ENCODE results near the gene SWI5.
"Not testable (repeated sequence)": the region's sequence is repeated elsewhere in the genome, so short reads cannot be mapped to it uniquely, and the experiment has no call there.

Gene SWI5

DNA sequence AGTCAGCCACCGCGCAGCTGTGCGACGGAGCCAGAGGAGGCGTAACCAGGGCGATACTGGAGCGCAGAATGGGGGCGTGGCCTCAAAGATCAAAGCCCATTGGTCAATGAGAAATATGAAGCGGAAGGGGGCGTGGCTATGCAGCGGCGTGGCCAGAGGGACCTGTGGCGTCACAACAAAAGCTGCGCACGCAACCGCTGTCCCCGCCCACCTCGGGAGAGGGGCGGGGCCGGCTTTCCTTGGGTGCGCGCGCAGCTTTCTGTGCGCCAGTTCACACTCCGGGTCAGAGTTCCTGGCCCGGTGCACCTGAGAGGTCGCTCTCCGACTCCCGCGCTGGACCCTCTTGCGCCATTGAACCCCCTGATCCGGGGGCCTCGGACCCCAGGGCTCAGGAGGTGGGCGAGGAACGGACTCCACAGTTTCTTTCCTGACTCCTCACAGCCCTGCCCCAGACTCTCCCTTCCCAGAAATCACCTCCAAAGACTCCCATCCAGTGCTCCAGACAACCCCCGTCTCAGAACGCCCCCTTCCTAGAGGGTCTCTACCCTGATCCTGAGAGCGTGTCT, at the start of gene SWI5:
TSS of gene SWI5 (plus strand) at position 269 of the 566 bp plus-strand sequence.
- H3K4me1 Mint-ChIP-seq (ENCODE audit: low read depth) = peaks cover 47% of the 10 kb centered on the region
- H3K36me3 Mint-ChIP-seq (ENCODE audit: low read depth) = peaks cover 10% of the 10 kb centered on the region
- H3K4me3 Mint-ChIP-seq = peak within 1 kb of the TSS; percentile 97
- no peaks in the 10 kb centered on the region for H3K27me3 Mint-ChIP-seq
- no peaks in the 10 kb centered on the region for H3K9me3 Mint-ChIP-seq
- peak within 1 kb of the TSS; percentile 97 for H3K27ac Mint-ChIP-seq

DNA sequence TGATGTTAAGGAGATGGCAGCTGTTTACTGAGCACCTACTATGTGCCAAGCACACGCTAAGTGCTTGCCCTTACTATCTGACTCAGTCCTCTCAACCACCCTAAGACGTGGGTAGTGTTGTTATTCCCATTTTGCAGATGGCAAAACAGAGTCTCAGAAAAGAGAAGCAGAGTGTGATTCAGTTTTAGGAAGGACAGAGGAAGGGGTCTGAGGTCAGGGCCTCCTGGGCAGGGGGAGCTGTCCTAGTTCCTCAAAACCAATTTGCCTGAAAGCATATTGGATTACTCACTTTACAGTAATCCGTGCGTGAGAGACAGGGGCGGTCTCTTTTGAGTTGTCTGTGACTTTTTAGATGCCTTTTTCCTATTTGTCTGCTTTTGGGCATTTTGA, 49.7 kb upstream of the SWI5 start:
- no peaks in the 10 kb centered on the region for H3K9me3 Mint-ChIP-seq
- H3K4me1 Mint-ChIP-seq (ENCODE audit: low read depth) = peaks cover under 1% of the 10 kb centered on the region
- no peak overlapping the region for H3K4me3 Mint-ChIP-seq
- no peak overlapping the region for H3K27ac Mint-ChIP-seq
- H3K36me3 Mint-ChIP-seq (ENCODE audit: low read depth) = no peaks in the 10 kb centered on the region
- no peaks in the 10 kb centered on the region for H3K27me3 Mint-ChIP-seq

DNA sequence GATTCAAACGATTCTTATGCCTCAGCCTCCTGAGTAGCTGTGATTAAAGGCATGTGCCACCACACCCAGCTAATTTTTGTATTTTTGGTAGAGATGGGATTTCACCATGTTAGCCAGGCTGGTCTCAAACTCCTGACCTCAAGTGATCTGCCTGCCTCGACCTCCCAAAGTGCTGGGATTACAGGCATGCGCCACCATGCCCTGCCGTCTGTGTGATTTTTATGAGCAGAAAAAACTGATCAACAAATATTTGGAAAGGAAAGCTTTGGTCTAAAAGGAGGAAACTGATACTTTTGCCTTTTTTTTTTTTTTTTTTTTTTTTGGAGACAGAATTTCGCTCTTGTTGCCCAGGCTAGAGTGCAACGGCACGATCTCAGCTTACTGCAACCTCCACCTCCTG, 45.2 kb upstream of the SWI5 start:
- H3K9me3 Mint-ChIP-seq; H3K4me1 Mint-ChIP-seq (ENCODE audit: low read depth); H3K36me3 Mint-ChIP-seq (ENCODE audit: low read depth); H3K4me3 Mint-ChIP-seq; H3K27ac Mint-ChIP-seq; H3K27me3 Mint-ChIP-seq: not testable (repeated sequence)

DNA sequence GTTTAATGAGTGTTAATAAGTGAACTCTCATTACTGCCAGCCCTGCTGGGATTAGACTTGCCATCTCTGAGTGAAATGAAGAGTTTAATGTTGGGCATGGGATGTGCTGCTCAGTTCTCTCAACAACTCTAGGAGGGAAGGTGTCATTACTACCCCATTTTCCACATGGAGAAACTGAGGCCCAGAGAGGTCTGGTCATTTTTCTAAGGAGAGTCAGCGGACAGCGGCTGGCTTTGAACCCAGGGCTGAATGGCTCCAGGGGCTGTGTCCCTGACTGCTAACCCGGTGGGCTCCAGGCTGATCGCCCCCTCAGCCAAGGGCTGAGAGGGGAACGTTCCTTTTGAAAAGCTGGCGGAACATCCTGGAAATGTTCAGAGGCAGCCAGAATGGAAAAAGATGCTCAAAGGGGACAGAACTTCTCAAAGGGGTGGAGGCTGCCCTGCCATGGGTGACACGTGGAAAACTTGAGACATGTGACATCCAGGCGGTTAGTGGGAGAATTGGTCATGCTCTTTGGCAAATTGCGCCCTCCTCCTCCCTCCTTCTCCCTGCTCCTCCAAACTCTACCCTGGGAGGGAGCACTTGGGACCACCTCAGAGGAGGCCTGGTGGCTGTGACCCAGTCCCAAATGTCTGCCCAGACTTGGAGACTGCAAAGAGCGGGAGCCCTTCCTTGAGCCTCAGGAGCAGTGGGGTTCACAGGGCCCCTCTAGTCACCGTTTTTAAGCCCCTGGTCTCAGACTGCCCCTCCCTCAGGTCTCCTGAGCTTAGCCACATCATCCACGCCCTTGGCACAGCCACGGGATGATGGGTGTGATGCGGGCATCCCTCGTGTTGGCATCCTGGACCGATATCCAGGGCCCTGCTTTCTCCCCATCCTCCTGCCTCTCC, 44.2 kb upstream of the SWI5 start:
- no peaks in the 10 kb centered on the region for H3K36me3 Mint-ChIP-seq (ENCODE audit: low read depth)
- peaks cover 9% of the 10 kb centered on the region for H3K4me1 Mint-ChIP-seq (ENCODE audit: low read depth)
- H3K27me3 Mint-ChIP-seq = peaks cover 4% of the 10 kb centered on the region
- H3K4me3 Mint-ChIP-seq = no peak overlapping the region
- peak overlapping the region; percentile 26 for H3K27ac Mint-ChIP-seq
- no peaks in the 10 kb centered on the region for H3K9me3 Mint-ChIP-seq

DNA sequence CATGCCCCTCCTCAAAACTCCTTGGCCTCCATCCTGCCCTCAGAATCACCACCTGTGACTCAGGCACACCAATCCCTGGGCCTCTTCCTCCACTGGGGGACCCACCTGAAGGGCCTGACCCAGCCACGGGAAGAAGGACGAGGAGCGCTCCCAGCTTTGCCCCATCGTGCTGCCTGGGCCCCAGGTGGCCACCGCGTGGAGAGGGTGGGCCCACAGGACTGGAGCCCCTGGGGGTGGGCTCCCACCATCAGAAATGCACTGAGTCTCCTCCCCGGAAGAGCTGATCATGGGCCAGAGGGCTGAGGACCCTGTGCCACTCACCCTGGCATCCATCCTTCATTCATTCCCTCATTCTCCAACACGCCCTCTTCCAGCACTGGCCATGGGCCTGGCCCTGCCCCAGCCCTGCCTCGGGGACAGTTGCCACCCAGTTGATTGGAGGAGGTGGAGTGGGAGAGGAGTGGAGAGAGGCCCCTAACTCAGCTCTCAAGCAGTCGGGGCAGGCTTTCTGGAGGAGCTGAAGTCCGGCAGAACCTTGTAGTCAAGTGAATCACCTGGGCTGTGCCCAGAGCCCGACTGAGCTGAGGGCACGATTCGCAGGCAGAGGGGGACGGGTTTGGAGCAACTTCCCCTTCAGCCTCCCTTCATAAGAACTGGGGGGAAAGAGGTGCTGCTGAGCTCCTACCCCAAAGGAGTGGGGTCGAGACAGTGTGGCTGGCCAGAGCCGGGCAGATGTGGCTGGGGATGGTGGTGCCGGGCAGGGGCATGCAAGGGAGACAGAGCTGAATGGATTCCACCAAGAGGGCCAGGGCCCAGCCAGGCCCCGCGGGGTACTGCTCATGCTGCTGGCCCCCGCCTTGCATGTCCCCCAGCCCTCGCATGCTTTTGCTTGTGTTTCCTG, 43.3 kb upstream of the SWI5 start:
- Mint-ChIP-seq H3K4me1 (ENCODE audit: low read depth) (peaks cover 9% of the 10 kb centered on the region), H3K27me3 (peaks cover 4% of the 10 kb centered on the region), H3K4me3 (no peak overlapping the region), H3K27ac (peak overlapping the region; percentile 16), H3K36me3 (ENCODE audit: low read depth) (no peaks in the 10 kb centered on the region), H3K9me3 (no peaks in the 10 kb centered on the region)

DNA sequence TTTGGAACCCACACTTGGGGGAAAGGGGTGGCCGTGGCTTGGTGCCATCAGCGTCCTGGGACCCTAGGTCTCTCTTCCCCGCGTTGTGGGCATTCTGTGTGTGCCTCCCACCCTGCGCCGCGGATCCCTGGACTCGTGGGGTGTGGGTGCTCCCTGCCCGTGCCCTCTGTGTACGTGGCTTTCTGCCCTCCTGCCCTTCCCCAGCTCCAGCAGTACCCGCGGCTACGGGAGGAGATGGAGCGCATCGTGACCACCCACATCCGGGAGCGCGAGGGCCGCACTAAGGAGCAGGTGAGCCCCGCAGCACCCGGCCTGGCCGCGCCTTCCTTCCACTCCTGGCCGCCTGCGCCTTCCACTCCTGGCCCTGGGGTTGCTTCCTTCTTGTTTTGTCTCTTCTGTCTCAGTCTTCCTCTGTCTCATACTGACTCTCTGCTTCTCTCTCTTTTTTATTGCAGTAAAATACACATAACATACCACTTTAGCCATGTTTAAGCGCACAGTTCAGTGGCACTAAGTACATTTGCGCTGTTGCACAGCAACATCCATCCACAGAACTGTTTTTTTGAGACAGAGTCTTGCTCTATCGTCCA, 42.2 kb upstream of the SWI5 start:
- no peaks in the 10 kb centered on the region for H3K9me3 Mint-ChIP-seq

DNA sequence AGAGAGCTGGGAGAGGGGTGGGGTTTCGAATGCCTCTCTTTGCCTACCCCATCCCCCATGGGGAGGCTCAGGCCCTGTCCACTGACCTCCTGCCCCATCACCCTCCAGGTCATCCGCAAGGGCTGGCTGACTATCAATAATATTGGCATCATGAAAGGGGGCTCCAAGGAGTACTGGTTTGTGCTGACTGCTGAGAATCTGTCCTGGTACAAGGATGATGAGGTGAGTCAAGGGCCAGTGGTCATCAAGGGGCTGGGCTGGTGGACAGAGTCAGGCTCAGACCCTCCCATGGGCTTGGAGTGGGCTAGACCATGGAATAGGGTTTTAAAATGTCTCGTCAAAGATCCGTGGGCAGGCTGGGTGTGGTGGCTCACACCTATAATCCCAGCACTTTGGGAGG, 34.0 kb upstream of the SWI5 start:
- Mint-ChIP-seq H3K9me3 (no peaks in the 10 kb centered on the region), H3K4me1 (ENCODE audit: low read depth) (peaks cover 12% of the 10 kb centered on the region), H3K27ac (no peak overlapping the region), H3K36me3 (ENCODE audit: low read depth) (no peaks in the 10 kb centered on the region), H3K27me3 (peaks cover 14% of the 10 kb centered on the region), H3K4me3 (no peak overlapping the region)

More for the DNA sequence above, 42.2 kb upstream of the SWI5 start:
- Mint-ChIP-seq H3K4me1 (ENCODE audit: low read depth) (peaks cover 9% of the 10 kb centered on the region), H3K4me3 (no peak overlapping the region), H3K27ac (no peak overlapping the region), H3K27me3 (peaks cover 4% of the 10 kb centered on the region), H3K36me3 (ENCODE audit: low read depth) (no peaks in the 10 kb centered on the region)

DNA sequence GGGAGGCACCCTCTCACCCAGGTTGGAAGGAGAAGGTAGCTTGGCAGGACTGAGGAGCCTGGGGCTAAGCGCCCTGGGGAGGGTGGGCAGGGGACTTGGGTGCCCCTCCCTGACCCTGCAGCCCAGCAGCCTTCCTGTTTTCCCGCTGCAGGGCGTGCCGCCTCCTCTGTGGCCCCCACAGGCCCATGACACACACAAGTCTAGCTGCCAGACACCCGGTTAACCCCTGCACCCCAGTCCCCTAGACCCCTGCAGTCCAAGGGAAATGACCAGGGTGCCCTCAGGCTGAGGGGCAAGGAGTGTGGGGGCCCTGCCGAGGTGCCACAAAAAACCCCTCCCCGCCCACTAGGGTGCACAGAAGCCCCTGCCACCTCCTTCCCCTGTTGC, 33.3 kb upstream of the SWI5 start:
- H3K36me3 Mint-ChIP-seq (ENCODE audit: low read depth) = no peaks in the 10 kb centered on the region
- H3K9me3 Mint-ChIP-seq = no peaks in the 10 kb centered on the region
- H3K27ac Mint-ChIP-seq = no peak overlapping the region
- H3K4me1 Mint-ChIP-seq (ENCODE audit: low read depth) = peaks cover 12% of the 10 kb centered on the region
- H3K4me3 Mint-ChIP-seq = no peak overlapping the region
- peaks cover 14% of the 10 kb centered on the region for H3K27me3 Mint-ChIP-seq

DNA sequence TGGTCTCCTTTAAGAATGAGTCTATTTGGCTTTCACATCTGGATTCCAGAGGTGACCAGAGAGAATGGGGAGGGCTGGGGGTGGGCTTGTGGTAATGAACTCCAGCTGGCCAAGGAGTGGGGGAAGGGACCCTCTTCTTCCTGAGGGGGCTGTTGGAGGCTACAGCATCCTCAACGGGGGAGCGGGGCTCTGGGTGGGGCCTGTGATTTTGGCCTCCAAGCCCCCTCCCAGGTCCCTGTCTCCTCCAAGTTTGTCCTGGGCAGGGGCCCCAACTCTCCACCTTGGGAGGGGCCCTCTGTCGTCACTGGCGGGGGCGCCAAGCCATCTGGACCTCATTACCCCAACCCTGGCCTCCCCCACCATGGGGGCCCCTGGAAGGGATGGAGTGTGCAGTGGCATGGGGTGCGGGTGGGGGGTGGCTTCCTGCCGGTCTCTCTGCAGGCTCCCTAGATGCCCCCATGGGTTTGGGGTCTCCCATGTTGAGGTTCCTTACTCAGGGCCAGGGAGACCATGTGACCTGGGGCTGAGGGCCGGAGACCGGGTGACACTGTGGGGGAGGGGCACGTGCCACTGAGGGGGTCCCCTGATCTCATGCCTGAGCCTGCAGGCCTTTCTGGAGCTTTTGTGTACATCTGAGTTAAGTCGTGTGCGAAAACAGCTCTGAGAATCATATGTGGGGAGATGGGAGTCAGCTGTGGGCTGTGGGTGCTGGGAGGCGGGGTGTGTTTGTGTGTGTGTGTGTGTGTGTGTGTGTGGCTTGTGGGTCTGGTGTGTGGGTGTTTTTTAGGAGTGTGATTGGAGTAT, 32.7 kb upstream of the SWI5 start:
- Mint-ChIP-seq H3K4me1 (ENCODE audit: low read depth) (peaks cover 12% of the 10 kb centered on the region), H3K27ac (no peak overlapping the region)

DNA sequence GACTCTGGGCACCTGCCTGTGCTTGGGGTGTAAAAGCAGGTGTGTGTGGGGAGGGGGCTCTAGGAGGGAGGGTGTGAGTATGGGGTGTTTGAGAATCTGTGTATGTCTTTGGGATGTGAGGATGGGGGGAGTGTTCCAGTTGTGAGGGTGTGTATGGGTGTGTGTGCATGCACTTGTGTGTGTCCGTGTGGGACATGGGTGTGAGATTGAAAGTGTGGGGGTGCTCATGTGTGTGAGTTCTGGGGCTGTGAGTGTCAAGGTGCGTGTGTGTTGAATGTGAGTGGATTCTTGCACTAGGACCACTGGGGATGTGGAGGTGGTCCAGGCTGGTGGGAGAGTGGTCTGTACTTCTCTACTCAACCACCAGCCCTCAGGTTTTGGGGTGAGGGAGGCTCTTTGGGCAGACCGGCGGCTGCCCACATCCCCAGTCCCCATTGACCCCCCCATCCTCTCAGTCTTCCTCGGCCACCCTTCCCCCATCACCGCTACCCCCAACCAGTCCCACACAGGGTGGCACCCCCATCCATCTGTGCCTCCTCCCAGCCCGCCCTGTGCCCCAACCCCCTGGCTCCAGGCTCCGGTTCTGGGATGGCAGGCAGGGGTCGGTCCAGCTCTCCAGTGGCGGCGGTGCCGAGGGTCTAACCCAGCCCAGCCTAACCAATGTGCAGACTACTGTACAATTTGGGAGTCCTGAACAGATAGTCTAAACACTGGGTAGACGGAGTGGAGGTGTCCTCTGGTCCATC, 31.8 kb upstream of the SWI5 start:
- Mint-ChIP-seq H3K36me3 (ENCODE audit: low read depth) (no peaks in the 10 kb centered on the region), H3K27me3 (peaks cover 14% of the 10 kb centered on the region), H3K4me3 (no peak overlapping the region), H3K4me1 (ENCODE audit: low read depth) (peaks cover 12% of the 10 kb centered on the region), H3K27ac (no peak overlapping the region), H3K9me3 (no peaks in the 10 kb centered on the region)

More for the DNA sequence above, 32.7 kb upstream of the SWI5 start:
- Mint-ChIP-seq H3K36me3 (ENCODE audit: low read depth) (no peaks in the 10 kb centered on the region), H3K27me3 (peaks cover 14% of the 10 kb centered on the region), H3K4me3 (no peak overlapping the region), H3K9me3 (no peaks in the 10 kb centered on the region)

DNA sequence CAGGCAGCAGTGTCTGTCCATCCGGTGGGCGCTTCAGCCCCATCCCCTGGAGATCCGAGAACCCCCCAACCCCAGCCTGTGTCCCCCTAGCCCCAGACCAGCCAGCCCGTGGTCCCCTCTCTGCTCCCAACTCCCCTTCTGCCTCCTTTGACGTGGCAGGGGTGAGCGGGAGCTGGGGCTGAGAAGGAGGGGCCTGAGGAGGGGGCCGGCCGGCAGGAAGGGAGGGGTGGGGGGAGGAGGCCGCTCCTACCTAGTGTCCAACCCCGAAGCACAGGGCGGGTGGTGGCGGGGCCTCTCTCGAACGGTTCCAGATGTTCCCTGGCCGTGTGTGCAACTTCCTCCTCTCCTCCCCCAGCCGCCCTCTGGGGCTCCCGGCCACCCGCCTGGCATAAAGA, 31.2 kb upstream of the SWI5 start:
- Mint-ChIP-seq H3K9me3 (no peaks in the 10 kb centered on the region), H3K36me3 (ENCODE audit: low read depth) (no peaks in the 10 kb centered on the region), H3K27ac (no peak overlapping the region), H3K4me3 (no peak overlapping the region), H3K27me3 (peaks cover 14% of the 10 kb centered on the region), H3K4me1 (ENCODE audit: low read depth) (peaks cover 14% of the 10 kb centered on the region)

DNA sequence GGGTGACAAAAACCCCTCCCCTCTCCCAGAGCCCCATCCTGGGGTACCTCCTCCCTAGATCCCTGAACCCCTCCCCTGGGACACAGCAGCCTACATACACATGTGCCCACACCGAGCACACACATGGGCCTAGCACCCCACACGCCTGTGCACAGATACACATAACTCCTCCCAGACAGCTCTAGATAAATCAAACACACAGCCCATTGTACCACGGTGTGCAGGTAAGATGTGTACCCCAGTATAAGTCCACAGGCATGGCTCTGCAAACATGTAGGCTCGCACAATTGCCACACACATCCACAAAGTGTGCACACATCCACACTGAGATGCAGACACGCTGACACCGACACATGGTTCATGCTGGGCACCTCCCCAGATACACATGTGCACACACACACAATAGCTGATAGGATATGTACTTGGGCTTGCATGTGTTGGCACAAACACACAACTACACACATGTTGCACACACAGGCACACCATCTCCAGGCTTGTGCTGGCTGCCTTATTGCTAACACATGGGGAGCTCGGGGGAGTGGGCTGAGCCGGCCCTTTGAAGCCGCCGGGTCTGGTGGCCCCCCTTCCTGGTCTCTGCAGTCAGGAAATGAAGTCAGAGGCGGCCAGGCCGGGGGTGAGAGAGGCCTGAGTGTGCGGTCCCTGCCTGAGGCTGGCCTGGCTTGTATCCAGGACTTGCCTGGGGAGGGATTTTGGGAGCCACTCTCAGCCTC, 30.5 kb upstream of the SWI5 start:
- Mint-ChIP-seq H3K36me3 (ENCODE audit: low read depth) (no peaks in the 10 kb centered on the region), H3K4me1 (ENCODE audit: low read depth) (peaks cover 16% of the 10 kb centered on the region), H3K27ac (no peak overlapping the region), H3K4me3 (no peak overlapping the region), H3K27me3 (peaks cover 14% of the 10 kb centered on the region), H3K9me3 (no peaks in the 10 kb centered on the region)

DNA sequence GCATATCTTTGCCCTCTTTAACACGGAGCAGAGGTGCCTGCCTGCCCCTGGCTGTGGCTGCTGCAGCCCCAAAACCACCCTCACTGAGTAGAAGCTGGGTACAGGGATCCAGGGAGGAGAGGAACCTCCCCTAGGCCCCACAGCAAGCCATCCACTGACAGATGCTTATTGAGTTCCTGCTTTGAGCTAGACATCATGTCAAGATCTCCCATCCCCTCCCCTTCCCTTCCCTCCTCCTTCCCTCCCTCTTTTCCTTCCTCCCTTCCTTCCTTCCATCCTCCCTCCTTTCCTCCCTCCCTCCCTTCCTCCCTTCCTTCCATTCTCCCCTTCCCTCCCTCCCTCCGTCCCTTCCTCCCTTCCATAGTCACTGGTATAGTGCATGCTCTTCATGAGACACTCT, 29.6 kb upstream of the SWI5 start:
- H3K27ac Mint-ChIP-seq = no peak overlapping the region
- H3K4me1 Mint-ChIP-seq (ENCODE audit: low read depth) = peaks cover 21% of the 10 kb centered on the region
- peaks cover 14% of the 10 kb centered on the region for H3K27me3 Mint-ChIP-seq
- no peaks in the 10 kb centered on the region for H3K9me3 Mint-ChIP-seq
- H3K36me3 Mint-ChIP-seq (ENCODE audit: low read depth) = no peaks in the 10 kb centered on the region
- H3K4me3 Mint-ChIP-seq = no peak overlapping the region
